Measurements from ENCODE around the gene TCHP.
A peak's percentile ranks its signal among the peaks of the same experiment; 100 is the strongest.

Gene TCHP

GRCh38 chr12:109880043-109880931 is 19.8 kb upstream of the TCHP start, which contains the start of gene GLTP:
Gene GLTP (minus strand): TSS chr12:109880541. CDS start chr12:109880374, 167 bp downstream.
- no peak for TF ChIP-seq CTCF (conservative IDR thresholded peaks at IDR 0.05; ENCODE audit: low read length)
- peak; percentile 73 for DNase-seq (ENCODE audit: low read depth)
- H3K4me3 ChIP-seq (ENCODE audit: low read length) = peak within 1 kb of the TSS; percentile 91

- H3K4me3 ChIP-seq (ENCODE audit: low read length) = peak overlapping the region; percentile 69
- no peak for DNase-seq (ENCODE audit: low read depth)
These were observed 19.1 kb upstream of the TCHP start for GRCh38 chr12:109880938-109881337.

GRCh38 chr12:109881752-109882151 is 18.3 kb upstream of the TCHP start:
- TF ChIP-seq CTCF (conservative IDR thresholded peaks at IDR 0.05; ENCODE audit: low read length) = no peak
- no peak for DNase-seq (ENCODE audit: low read depth)
- H3K4me3 ChIP-seq (ENCODE audit: low read length) = no peak overlapping the region

More at GRCh38 chr12:109880938-109881337, 19.1 kb upstream of the TCHP start:
- no peak for TF ChIP-seq CTCF (conservative IDR thresholded peaks at IDR 0.05; ENCODE audit: low read length)

- no peak for TF ChIP-seq CTCF (conservative IDR thresholded peaks at IDR 0.05; ENCODE audit: low read length)
- H3K4me3 ChIP-seq (ENCODE audit: low read length) = no peak overlapping the region
- no peak for DNase-seq (ENCODE audit: low read depth)
These were observed 16.6 kb upstream of the TCHP start for GRCh38 chr12:109883461-109883860.

GRCh38 chr12:109885616-109886015 is 14.5 kb upstream of the TCHP start:
- TF ChIP-seq CTCF (conservative IDR thresholded peaks at IDR 0.05; ENCODE audit: low read length) = no peak
- no peak for DNase-seq (ENCODE audit: low read depth)
- no peak overlapping the region for H3K4me3 ChIP-seq (ENCODE audit: low read length)

GRCh38 chr12:109888179-109889020 is 11.7 kb upstream of the TCHP start:
- peak; percentile 40 for TF ChIP-seq CTCF (conservative IDR thresholded peaks at IDR 0.05; ENCODE audit: low read length)
- H3K4me3 ChIP-seq (ENCODE audit: low read length) = no peak overlapping the region
- DNase-seq (ENCODE audit: low read depth) = peak; percentile 97
